Activated CD8-positive, alpha-beta T cell treated with anti-CD3 and anti-CD28 coated beads for 36 hours (primary cell): ENCODE measurements around the gene LRCH3. TPM values are rescaled to one million over a fixed set of nuclear protein-coding genes. Genes with fewer than 3 reads are reported as not detected.

Source experiments
- ATAC-seq: fragments of 200-7000 bp; cut with Tn5 transposase; one replicate; pipeline ENCODE4 v1.10.0; 2021; ENCODE audit warnings: mild to moderate bottlenecking, moderate library complexity
- CTCF ChIA-PET: fragments of 350-600 bp; sonication (Branson Sonifier 250); formaldehyde crosslinking; loops from one replicate; lab custom pipeline; 2021; ENCODE audit warnings: antibody characterized with exemption; lab: Charles Lee
- POLR2A ChIA-PET: fragments of 350-600 bp; sonication (Branson Sonifier 250); formaldehyde crosslinking; loops from one replicate; lab custom pipeline; 2021; ENCODE audit warnings: antibody characterized with exemption; lab: Charles Lee
- DNase-seq: peaks from one replicate; pipeline ENCODE4 v3.0.0-alpha.2; 2020
- H3K27ac Mint-ChIP-seq: one replicate; pipeline ENCODE4 v1.8.0; 2021; ENCODE audit warnings: mild to moderate bottlenecking, mixed read lengths
- H3K27me3 Mint-ChIP-seq: one replicate; pipeline ENCODE4 v1.8.0; 2021; ENCODE audit warnings: mixed read lengths
- H3K36me3 Mint-ChIP-seq: one replicate; pipeline ENCODE4 v1.8.0; 2021; ENCODE audit warnings: low read depth, mixed read lengths
- H3K4me1 Mint-ChIP-seq: one replicate; pipeline ENCODE4 v1.8.0; 2021; ENCODE audit warnings: low read depth, mixed read lengths
- H3K4me3 Mint-ChIP-seq: one replicate; pipeline ENCODE4 v1.8.0; 2021; ENCODE audit warnings: mild to moderate bottlenecking, moderate library complexity, mixed read lengths
- H3K9me3 Mint-ChIP-seq: one replicate; pipeline ENCODE4 v1.8.0; 2021; ENCODE audit warnings: mixed read lengths
- intact Hi-C: fragments of 100-400 bp; cut with micrococcal nuclease; formaldehyde crosslinking; loops from one replicate; pipeline ENCODE4 v1.10.0; 2022
- total RNA-seq, 2 experiments: library from RNA; stranded (reverse); gene quantifications; one replicate each; pipeline ENCODE4 v1.2.3, GENCODE V29; 2021
- TF ChIP-seq, protein P1 (sequence below): fragments of 200-600 bp; IDR thresholded peaks from one replicate; pipeline ENCODE4 v1.8.0; 2022; ENCODE audit warnings: antibody characterized with exemption, mild to moderate bottlenecking

The LRCH3 gene
- total RNA-seq, 2 experiments from 2014 or later, result 43.8 to 53.5 TPM

DNA sequence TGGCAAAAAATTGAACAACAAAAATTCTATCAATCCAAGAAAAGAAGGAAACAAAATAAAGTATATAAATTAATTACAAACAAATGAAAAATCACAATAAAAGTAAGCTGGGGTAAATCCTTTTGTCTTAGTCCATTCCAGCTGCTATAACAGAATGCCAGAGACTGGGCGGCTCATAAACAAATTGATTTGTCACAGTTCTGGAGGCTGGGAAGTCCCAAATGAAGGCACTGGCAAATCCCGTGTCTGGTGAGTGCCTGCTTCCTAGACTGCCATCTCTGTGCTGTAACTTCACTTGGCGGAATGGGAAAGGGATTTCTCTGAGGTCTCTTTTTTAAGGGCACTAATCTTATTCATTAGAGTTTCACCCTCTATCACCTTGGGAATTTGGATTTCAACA lies 105.4 kb downstream of the LRCH3 start:
- Mint-ChIP-seq H3K9me3 (no peaks in the 10 kb centered on the region), H3K36me3 (no peaks in the 10 kb centered on the region), H3K4me1 (no peaks in the 10 kb centered on the region), H3K4me3 (no peak overlapping the region), H3K27ac (no peak overlapping the region), H3K27me3 (no peaks in the 10 kb centered on the region)
- ATAC-seq (no peak), DNase-seq (no peak)
- ChIA-PET CTCF (interaction anchor here (2.0 kb wide), 1 partner anchor 9 kb away, joined by 12 read pairs; no protein-coding TSS in a partner anchor), POLR2A (no interaction called here)
- TF ChIP-seq, protein P1, sequence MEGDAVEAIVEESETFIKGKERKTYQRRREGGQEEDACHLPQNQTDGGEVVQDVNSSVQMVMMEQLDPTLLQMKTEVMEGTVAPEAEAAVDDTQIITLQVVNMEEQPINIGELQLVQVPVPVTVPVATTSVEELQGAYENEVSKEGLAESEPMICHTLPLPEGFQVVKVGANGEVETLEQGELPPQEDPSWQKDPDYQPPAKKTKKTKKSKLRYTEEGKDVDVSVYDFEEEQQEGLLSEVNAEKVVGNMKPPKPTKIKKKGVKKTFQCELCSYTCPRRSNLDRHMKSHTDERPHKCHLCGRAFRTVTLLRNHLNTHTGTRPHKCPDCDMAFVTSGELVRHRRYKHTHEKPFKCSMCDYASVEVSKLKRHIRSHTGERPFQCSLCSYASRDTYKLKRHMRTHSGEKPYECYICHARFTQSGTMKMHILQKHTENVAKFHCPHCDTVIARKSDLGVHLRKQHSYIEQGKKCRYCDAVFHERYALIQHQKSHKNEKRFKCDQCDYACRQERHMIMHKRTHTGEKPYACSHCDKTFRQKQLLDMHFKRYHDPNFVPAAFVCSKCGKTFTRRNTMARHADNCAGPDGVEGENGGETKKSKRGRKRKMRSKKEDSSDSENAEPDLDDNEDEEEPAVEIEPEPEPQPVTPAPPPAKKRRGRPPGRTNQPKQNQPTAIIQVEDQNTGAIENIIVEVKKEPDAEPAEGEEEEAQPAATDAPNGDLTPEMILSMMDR, result no peak
- intact Hi-C loops, result no loop called here

DNA sequence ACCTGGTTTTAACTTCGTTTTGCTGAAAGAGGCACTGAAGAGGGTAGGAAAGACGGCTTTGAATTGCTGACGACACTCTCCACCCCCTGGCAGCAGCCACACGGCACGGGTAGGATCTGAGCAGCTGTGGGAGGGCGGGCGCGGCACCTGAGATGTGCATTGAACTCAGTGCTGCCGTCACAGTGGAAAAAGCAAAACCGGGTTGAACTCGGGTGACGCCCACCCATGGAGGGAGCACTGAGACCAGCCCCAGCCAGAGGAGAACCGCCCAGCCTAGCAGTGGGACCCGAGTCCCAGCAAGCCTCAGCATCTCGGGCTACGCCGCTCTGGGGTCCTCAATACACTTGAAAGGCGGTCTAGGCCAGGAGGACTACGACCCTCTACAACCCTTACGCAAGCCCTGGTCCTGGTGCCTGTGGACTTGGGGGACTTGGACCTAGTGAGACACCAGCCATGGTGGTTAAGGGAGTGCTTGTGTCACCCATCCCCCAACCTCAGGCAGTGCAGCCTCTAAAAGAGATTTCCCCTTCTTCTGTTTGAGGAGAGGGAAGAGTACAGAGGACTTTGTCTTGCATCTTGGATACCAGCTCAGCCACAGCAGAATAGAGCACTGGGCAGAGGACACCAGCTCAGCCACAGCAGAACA lies 108.9 kb downstream of the LRCH3 start:
- no peak overlapping the region for H3K27ac Mint-ChIP-seq
- no peaks in the 10 kb centered on the region for H3K36me3 Mint-ChIP-seq
- H3K4me1 Mint-ChIP-seq, result peaks cover 3% of the 10 kb centered on the region
- DNase-seq (no peak), ATAC-seq (no peak)
- no peaks in the 10 kb centered on the region for H3K9me3 Mint-ChIP-seq
- CTCF ChIA-PET, result no interaction called here
- H3K27me3 Mint-ChIP-seq, result no peaks in the 10 kb centered on the region
- H3K4me3 Mint-ChIP-seq, result no peak overlapping the region
- intact Hi-C loops, result loop anchor here (10.0 kb wide), 1 partner anchor 175 kb away; no protein-coding TSS in a partner anchor
- POLR2A ChIA-PET, result no interaction called here
- TF ChIP-seq, protein P1, result no peak

- intact Hi-C loops, result loop anchor here (10.0 kb wide), 1 partner anchor 173 kb away; no protein-coding TSS in a partner anchor
- CTCF ChIA-PET, result interaction anchor here (0.7 kb wide), 1 partner anchor 11 kb away, joined by 3 read pairs; no protein-coding TSS in a partner anchor
- ATAC-seq, result no peak
- DNase-seq, result no peak
- no peak overlapping the region for H3K27ac Mint-ChIP-seq
- no peaks in the 10 kb centered on the region for H3K9me3 Mint-ChIP-seq
- H3K4me1 Mint-ChIP-seq, result peaks cover 14% of the 10 kb centered on the region
- TF ChIP-seq, protein P1, result no peak
- H3K36me3 Mint-ChIP-seq, result no peaks in the 10 kb centered on the region
- H3K27me3 Mint-ChIP-seq, result no peaks in the 10 kb centered on the region
- POLR2A ChIA-PET, result no interaction called here
- no peak overlapping the region for H3K4me3 Mint-ChIP-seq
Measured at GRCh38 chr3:197901626-197902025, 110.6 kb downstream of the LRCH3 start.

GRCh38 chr3:197906023-197906849 lies 115.2 kb downstream of the LRCH3 start:
- peak; percentile 93 for DNase-seq
- Mint-ChIP-seq H3K27ac (peak overlapping the region; percentile 75), H3K4me3 (peak overlapping the region; percentile 20), H3K36me3 (peaks cover 8% of the 10 kb centered on the region), H3K9me3 (no peaks in the 10 kb centered on the region), H3K4me1 (peaks cover 24% of the 10 kb centered on the region), H3K27me3 (no peaks in the 10 kb centered on the region)
- ChIA-PET CTCF (interaction anchor here (0.6 to 5.2 kb wide), 52 partner anchors 9 to 194 kb away, joined by 3 to 45 read pairs (median 4); no protein-coding TSS in a partner anchor), POLR2A (interaction anchor here (0.7 to 2.3 kb wide), 5 partner anchors 10 to 66 kb away, joined by 3 to 6 read pairs (median 3); partner anchors contain the start of gene LMLN)
- intact Hi-C loops, result loop anchor here (5.0 to 10.0 kb wide), 2 partner anchors 36 to 169 kb away; no protein-coding TSS in a partner anchor
- TF ChIP-seq, protein P1, result peak; percentile 96
- peak; percentile 98 for ATAC-seq
